HuH-7.5 (cell line): ENCODE data around the gene AGBL1.

Source experiments
- DNase-seq: peaks from one replicate; pipeline ENCODE4 v3.0.0; 2011; ENCODE audit warnings: low spot score

AGBL1 gene

GRCh38 chr15:86649277-86649676 lies 569.6 kb downstream of the AGBL1 start:
- no peak for DNase-seq

DNA sequence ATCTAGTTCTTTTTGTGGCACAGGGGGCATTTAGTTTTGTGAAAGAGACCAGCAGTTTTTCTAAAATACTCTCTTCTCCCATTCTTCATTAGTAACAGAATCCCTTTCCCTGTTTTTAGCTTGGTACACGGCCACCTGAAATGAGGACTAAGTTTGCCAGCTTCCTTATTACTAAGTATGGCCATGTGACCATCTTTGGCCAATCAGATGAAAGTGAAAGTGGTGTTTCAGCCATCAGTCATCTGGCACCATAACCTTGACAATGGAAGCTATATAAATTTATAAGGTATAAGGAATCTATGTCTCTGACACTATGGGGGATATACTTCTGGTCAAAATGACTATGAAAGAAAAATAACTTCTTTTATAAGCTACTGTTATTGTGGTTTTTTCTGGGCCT lies 570.4 kb downstream of the AGBL1 start:
- no peak for DNase-seq

DNA sequence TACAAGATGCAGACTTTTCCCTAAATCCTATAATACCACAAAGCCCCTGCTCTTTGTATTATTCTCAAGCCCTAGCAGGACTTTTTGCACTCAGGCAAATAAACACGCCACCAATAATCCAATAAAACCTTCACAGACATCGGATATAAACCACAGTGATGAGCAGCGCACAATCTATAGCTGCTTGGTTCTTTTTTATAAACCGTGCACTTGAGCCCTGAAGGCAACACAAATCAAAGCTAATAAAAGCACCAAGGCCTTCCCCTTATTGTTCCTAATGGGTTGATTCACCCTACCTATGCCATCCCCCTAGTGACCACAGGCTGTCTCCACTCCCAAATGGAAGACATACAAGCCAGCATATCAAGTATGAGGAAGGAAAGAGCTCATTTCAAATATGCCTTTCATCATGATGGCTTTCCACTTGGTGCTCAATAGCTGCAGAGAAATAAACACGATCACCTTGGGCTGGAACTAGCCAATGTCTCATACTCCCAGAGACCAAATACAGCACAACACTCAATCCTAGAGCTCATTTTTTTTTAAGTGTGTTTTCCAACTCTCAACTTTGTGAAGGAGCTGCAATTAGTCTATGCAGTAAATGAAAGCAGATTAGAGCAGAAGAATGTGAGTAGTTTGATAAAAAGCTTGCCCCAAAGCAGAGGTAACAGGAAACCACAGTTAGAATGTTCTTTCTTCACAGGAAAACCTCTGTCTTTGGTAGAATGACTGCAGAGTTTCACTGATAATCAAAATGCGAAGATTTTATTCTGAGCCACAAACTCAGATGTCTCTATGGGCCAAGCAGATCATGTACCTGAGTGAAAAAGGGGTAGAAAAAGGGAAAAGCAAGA lies 573.9 kb downstream of the AGBL1 start:
- no peak for DNase-seq

- DNase-seq, result no peak
Observed at GRCh38 chr15:86654501-86654900, 574.8 kb downstream of the AGBL1 start.

DNA sequence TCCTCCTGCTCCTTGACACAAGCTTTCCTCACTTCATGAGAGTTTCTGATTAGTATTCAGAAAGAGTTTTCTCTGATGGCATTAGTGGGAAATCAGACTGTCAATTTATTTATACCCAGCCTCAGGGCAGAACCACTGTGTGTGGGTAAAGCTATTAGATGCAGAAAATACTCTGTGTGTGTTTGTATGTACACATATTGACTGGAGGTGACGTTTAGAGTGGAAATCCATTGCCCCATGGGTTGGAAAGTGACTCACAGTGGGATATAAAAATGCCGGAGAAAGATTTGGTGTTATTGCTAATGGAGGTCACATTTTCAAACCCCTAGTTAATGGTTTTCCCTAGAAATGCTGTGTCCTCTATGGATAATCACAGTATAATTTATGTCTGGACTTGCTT lies 577.6 kb downstream of the AGBL1 start:
- DNase-seq, result no peak

GRCh38 chr15:86659724-86660411 lies 580.2 kb downstream of the AGBL1 start:
- DNase-seq, result no peak

DNA sequence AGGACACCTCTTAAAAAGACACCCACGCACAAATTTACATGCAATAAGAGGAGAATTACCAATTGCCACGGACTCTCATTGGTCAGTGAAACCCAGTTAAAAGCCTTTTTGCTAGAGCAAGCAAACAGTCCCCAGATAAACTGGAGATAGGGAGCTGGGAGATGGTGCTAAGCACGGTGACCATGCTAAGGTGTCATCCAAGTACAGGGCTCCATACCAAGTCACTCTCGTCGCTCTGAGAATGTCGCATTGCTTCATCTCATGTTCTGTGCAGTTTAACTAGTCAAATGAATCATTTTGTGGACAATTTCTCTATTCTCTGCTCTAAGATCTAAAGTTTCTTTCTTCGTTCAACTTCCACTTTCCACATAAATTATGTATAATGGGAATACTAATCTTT lies 581.9 kb downstream of the AGBL1 start:
- no peak for DNase-seq

- DNase-seq, result no peak
Observed at GRCh38 chr15:86663304-86663703, 583.6 kb downstream of the AGBL1 start.

DNA sequence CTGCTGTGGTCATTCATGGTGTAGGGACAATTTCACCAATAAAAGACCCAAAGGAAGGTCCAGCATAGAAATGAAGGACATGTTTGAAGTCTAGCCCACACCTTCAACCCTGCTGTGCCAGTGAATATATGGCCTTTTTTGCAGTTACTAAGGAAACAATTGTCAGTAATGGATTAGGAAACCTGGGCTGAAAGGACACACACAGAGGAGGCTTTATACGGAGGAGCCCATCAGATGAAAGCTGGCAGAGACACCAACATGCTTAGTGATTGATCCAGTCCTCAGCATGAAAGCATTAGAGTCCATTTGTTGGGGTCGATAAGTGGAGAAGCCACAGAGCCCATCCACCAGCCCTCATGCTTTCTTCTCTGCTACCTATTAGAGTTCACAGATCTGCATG lies 584.3 kb downstream of the AGBL1 start:
- DNase-seq, result no peak

DNA sequence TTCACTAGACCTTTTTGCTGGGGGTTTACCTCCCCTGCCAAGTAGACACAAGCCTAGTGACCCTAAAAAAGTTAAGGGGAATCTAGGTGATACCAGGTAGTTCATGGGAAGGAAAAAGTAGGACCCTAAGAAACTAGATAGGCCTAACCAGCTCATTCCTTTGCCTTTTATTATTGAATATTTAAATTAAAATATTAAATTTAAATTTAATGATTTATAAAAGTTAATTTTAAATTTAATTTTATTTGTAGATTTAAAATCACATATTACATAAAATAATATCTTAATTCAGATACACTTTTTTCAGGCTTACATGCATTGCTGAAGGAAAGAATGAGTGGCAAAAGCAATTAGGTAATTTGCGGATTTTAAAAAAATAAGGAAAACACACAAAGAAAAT lies 584.9 kb downstream of the AGBL1 start:
- DNase-seq, result no peak

DNA sequence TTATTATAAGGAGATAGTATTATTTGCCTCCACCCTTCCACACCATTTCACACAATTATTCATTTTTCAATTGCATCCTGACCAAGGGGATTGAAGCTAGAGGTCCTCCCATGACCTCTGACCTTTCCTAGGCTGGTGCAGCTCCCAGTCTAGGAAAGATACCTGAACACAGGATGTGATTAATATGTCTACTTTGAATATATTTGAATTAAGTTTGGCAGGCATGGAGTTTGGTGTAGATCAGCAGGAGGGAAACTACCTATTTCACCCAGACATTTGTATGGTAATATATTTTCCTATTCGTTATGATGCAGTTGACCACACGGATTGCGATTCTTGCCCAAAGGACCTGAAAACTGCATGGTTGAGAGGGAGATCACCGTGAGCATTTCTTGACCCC lies 596.3 kb downstream of the AGBL1 start:
- no peak for DNase-seq

- no peak for DNase-seq
Observed at GRCh38 chr15:86677278-86677677, 597.6 kb downstream of the AGBL1 start.

DNA sequence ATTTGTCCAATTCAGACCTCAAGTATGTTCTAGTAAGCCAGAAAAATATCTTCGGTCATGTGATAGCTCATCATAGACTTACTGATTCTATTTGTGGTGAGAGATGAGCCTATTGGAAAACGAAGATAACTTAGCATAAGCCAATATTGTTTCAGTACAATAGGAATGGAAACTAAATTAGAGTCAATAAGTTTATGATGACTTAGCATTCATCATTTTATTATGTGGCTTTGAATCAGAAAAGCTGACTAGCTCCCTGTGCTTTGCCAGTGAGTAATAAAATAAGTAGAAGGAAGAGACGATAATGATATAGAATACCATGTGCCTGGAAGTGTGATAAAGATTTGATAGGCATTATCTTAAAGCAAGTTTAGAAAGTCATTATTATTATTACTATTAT lies 605.6 kb downstream of the AGBL1 start:
- DNase-seq, result no peak

DNA sequence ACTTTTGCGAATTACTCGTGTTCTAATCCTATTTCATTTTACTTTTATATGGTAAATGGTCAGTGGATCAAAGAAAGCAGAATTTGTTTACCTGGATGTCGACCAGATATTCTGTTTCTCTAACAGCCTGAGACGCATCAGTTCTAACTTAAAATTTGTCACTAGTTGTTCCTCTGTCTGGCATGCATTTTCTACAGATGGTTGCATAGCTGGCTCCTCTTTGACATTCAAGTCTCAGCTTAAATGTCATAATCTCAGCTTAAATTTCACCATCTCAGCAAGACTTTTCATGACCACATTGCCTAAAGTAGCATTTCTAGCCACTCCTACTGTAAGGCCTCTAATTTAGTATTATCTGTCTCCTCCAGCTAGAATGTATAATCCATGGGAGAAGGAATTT lies 609.3 kb downstream of the AGBL1 start:
- DNase-seq, result no peak

GRCh38 chr15:86690566-86690965 lies 610.9 kb downstream of the AGBL1 start:
- no peak for DNase-seq

GRCh38 chr15:86691091-86691663 lies 611.5 kb downstream of the AGBL1 start:
- no peak for DNase-seq

- DNase-seq, result no peak
Observed at GRCh38 chr15:86700864-86701610, 621.4 kb downstream of the AGBL1 start.

GRCh38 chr15:86701611-86701963 lies 621.9 kb downstream of the AGBL1 start:
- DNase-seq, result no peak

GRCh38 chr15:86706813-86707212 lies 627.1 kb downstream of the AGBL1 start:
- no peak for DNase-seq

DNA sequence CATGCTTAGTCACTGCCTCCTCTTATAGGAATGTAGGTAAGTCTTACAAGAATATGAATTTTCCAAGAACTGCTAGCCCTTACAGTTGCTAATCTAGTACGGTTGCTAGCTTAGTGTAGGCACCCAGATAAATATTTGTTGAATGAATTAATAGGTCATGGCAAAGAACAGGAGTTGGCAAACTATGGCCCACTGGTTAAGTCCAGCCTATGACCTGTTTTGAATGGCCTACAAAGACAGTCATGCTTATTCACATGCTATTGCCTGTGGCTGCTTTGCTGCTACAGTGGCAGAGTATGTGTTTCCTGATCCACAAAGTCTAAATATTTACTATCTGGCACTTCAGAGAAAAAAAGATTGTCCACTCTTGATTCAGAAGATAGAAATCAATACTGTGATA lies 631.8 kb downstream of the AGBL1 start:
- no peak for DNase-seq

- DNase-seq, result no peak
Observed at GRCh38 chr15:86714241-86714640, 634.6 kb downstream of the AGBL1 start.

DNA sequence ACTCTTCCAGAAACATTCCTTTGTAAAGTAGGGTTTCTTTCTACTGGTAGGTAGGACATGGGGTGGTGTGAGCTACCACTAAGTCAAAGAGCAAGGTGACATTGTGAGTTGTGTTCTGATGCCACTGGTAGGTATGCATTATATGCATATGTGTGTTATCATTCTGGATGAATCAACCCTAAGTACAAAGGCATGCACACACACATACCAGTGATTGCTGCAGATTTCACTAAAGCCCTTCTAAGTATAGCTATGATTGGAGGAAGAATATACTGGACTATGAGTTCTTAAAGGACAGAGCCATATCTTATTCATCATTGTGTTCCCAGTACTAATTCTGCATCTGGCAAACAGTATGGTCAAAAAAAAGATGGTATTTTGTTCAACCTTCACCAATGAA lies 646.0 kb downstream of the AGBL1 start:
- no peak for DNase-seq
